ENCODE data around the gene WDR27.
"Not testable (repeated sequence)": the region's sequence is repeated elsewhere in the genome, so short reads cannot be mapped to it uniquely, and the experiment has no call there.

WDR27 gene

GRCh38 chr6:169638915-169639314 is 62.9 kb downstream of the WDR27 start:
- no peak for ATAC-seq

GRCh38 chr6:169638388-169638787 is 63.4 kb downstream of the WDR27 start:
- ATAC-seq = no peak

GRCh38 chr6:169635345-169635744 is 66.5 kb downstream of the WDR27 start:
- no peak for ATAC-seq

GRCh38 chr6:169632841-169633240 is 69.0 kb downstream of the WDR27 start:
- no peak for ATAC-seq

- ATAC-seq = no peak
Observed at GRCh38 chr6:169629256-169629655, 72.6 kb downstream of the WDR27 start.

GRCh38 chr6:169627736-169628607 is 73.9 kb downstream of the WDR27 start:
- ATAC-seq = no peak

GRCh38 chr6:169626649-169627048 is 75.2 kb downstream of the WDR27 start:
- ATAC-seq = no peak

- ATAC-seq = no peak
Observed at GRCh38 chr6:169626169-169626568, 75.7 kb downstream of the WDR27 start.

- ATAC-seq = no peak
Observed at GRCh38 chr6:169625376-169625775, 76.5 kb downstream of the WDR27 start.

- no peak for ATAC-seq
Observed at GRCh38 chr6:169624785-169625184, 77.0 kb downstream of the WDR27 start.

- no peak for ATAC-seq
Observed at GRCh38 chr6:169623975-169624374, 77.9 kb downstream of the WDR27 start.

- ATAC-seq = no peak
Observed at GRCh38 chr6:169623343-169623742, 78.5 kb downstream of the WDR27 start.

- no peak for ATAC-seq
Observed at GRCh38 chr6:169622618-169623017, 79.2 kb downstream of the WDR27 start.

- no peak for ATAC-seq
Observed at GRCh38 chr6:169621311-169621710, 80.5 kb downstream of the WDR27 start.

- no peak for ATAC-seq
Observed at GRCh38 chr6:169620171-169621130, 81.4 kb downstream of the WDR27 start.

- no peak for ATAC-seq
Observed at GRCh38 chr6:169619650-169620049, 82.2 kb downstream of the WDR27 start.

GRCh38 chr6:169618526-169619490 is 83.0 kb downstream of the WDR27 start:
- ATAC-seq = no peak

- no peak for ATAC-seq
Observed at GRCh38 chr6:169617562-169617961, 84.3 kb downstream of the WDR27 start.

GRCh38 chr6:169608609-169609008 is 93.2 kb downstream of the WDR27 start:
- not testable (repeated sequence) for ATAC-seq

- no peak for ATAC-seq
Observed at GRCh38 chr6:169604076-169604475, 97.8 kb downstream of the WDR27 start.

- ATAC-seq = not testable (repeated sequence)
Observed at GRCh38 chr6:169601129-169601528, 100.7 kb downstream of the WDR27 start.

GRCh38 chr6:169592558-169592957 is 109.3 kb downstream of the WDR27 start:
- no peak for ATAC-seq

Data from activated CD4-positive, CD25-positive, alpha-beta regulatory T cell treated with anti-CD3 and anti-CD28 coated beads, Interleukin-2, amount 50 U/mL, for 24 hours (primary cell).